ENCODE results near the gene KAZN.

Gene KAZN

DNA sequence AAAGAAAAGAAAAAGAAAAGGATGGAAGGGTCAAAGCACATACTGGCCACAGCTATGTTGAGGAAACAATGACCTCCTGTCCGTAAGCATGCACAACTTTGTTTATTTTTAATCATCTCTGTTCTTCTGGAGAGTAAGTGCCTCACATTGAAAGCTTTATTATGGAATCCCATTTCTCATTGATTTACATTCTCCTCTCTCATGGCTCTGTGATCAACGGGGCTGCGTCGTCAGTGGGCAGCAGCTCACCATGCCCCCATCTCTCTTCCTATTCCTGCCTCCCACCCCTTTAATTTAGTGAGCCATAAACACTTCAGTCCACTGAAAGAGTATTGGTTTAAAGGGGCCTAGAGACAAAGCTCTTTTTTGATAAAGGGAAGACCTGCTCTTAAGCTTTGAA lies 98.9 kb downstream of the KAZN start:
- no peaks in the 10 kb centered on the region for H3F3A ChIP-seq (ENCODE audit: control insufficient read depth, insufficient read depth)
- no peak overlapping the region for H3K27ac ChIP-seq (ENCODE audit: low read depth, low read length)
- no peaks in the 10 kb centered on the region for H4K20me1 ChIP-seq (ENCODE audit: control insufficient read depth, insufficient read depth, low read depth, low read length)
- H3K9me2 ChIP-seq (replicated peaks; ENCODE audit: control insufficient read depth, low read length) = no peaks in the 10 kb centered on the region
- no peaks in the 10 kb centered on the region for H3K79me2 ChIP-seq (ENCODE audit: control insufficient read depth, low read length)
- H3K4me2 ChIP-seq (ENCODE audit: low read length) = no peak overlapping the region
- peaks cover 3% of the 10 kb centered on the region; the same call in 1 of the 2 replicates for H3K27me3 ChIP-seq (ENCODE audit: control insufficient read depth, low read length)
- no peak overlapping the region for H3K4me3 ChIP-seq (ENCODE audit: low read length)
- peaks cover 18% of the 10 kb centered on the region for H3K4me1 ChIP-seq (ENCODE audit: control insufficient read depth, low read length)
- TF ChIP-seq, protein P1, sequence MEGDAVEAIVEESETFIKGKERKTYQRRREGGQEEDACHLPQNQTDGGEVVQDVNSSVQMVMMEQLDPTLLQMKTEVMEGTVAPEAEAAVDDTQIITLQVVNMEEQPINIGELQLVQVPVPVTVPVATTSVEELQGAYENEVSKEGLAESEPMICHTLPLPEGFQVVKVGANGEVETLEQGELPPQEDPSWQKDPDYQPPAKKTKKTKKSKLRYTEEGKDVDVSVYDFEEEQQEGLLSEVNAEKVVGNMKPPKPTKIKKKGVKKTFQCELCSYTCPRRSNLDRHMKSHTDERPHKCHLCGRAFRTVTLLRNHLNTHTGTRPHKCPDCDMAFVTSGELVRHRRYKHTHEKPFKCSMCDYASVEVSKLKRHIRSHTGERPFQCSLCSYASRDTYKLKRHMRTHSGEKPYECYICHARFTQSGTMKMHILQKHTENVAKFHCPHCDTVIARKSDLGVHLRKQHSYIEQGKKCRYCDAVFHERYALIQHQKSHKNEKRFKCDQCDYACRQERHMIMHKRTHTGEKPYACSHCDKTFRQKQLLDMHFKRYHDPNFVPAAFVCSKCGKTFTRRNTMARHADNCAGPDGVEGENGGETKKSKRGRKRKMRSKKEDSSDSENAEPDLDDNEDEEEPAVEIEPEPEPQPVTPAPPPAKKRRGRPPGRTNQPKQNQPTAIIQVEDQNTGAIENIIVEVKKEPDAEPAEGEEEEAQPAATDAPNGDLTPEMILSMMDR (IDR thresholded peaks at IDR 0.05; ENCODE audit: low read depth, low read length, poor library complexity, severe bottlenecking) = no peak
- no peak for TF ChIP-seq EZH2phosphoT487 (IDR thresholded peaks at IDR 0.05; ENCODE audit: borderline replicate concordance, low read length)
- H3K36me3 ChIP-seq (ENCODE audit: control insufficient read depth, low read length) = no peaks in the 10 kb centered on the region
- no peaks in the 10 kb centered on the region for H3K9me3 ChIP-seq (ENCODE audit: control insufficient read depth, insufficient read depth, low read length)

- H3K9me2 ChIP-seq (replicated peaks; ENCODE audit: control insufficient read depth, low read length) = no peaks in the 10 kb centered on the region
- H3K36me3 ChIP-seq (ENCODE audit: control insufficient read depth, low read length) = no peaks in the 10 kb centered on the region
- TF ChIP-seq, protein P1 (IDR thresholded peaks at IDR 0.05; ENCODE audit: low read depth, low read length, poor library complexity, severe bottlenecking) = no peak
- no peak for TF ChIP-seq EZH2phosphoT487 (IDR thresholded peaks at IDR 0.05; ENCODE audit: borderline replicate concordance, low read length)
- H3K27me3 ChIP-seq (ENCODE audit: control insufficient read depth, low read length) = peaks cover 3% of the 10 kb centered on the region; the same call in 1 of the 2 replicates
- no peaks in the 10 kb centered on the region for H3F3A ChIP-seq (ENCODE audit: control insufficient read depth, insufficient read depth)
- peaks cover 18% of the 10 kb centered on the region for H3K4me1 ChIP-seq (ENCODE audit: control insufficient read depth, low read length)
- H3K79me2 ChIP-seq (ENCODE audit: control insufficient read depth, low read length) = no peaks in the 10 kb centered on the region
- H3K4me2 ChIP-seq (ENCODE audit: low read length) = no peak overlapping the region
- H3K4me3 ChIP-seq (ENCODE audit: low read length) = no peak overlapping the region
- no peaks in the 10 kb centered on the region for H3K9me3 ChIP-seq (ENCODE audit: control insufficient read depth, insufficient read depth, low read length)
- no peaks in the 10 kb centered on the region for H4K20me1 ChIP-seq (ENCODE audit: control insufficient read depth, insufficient read depth, low read depth, low read length)
- no peak overlapping the region for H3K27ac ChIP-seq (ENCODE audit: low read depth, low read length)
These were observed 99.8 kb downstream of the KAZN start for GRCh38 chr1:14698314-14698713.

- no peaks in the 10 kb centered on the region for H3K9me2 ChIP-seq (replicated peaks; ENCODE audit: control insufficient read depth, low read length)
- H3K4me2 ChIP-seq (ENCODE audit: low read length) = no peak overlapping the region
- H3K79me2 ChIP-seq (ENCODE audit: control insufficient read depth, low read length) = no peaks in the 10 kb centered on the region
- H3K36me3 ChIP-seq (ENCODE audit: control insufficient read depth, low read length) = peaks cover 5% of the 10 kb centered on the region; the same call in 1 of the 2 replicates
- TF ChIP-seq, protein P1 (IDR thresholded peaks at IDR 0.05; ENCODE audit: low read depth, low read length, poor library complexity, severe bottlenecking) = no peak
- no peak for TF ChIP-seq EZH2phosphoT487 (IDR thresholded peaks at IDR 0.05; ENCODE audit: borderline replicate concordance, low read length)
- peaks cover under 1% of the 10 kb centered on the region; the same call in 1 of the 2 replicates for H3K9me3 ChIP-seq (ENCODE audit: control insufficient read depth, insufficient read depth, low read length)
- no peaks in the 10 kb centered on the region for H3F3A ChIP-seq (ENCODE audit: control insufficient read depth, insufficient read depth)
- no peaks in the 10 kb centered on the region for H4K20me1 ChIP-seq (ENCODE audit: control insufficient read depth, insufficient read depth, low read depth, low read length)
- peaks cover 3% of the 10 kb centered on the region; the same call in 1 of the 2 replicates for H3K27me3 ChIP-seq (ENCODE audit: control insufficient read depth, low read length)
- H3K4me1 ChIP-seq (ENCODE audit: control insufficient read depth, low read length) = peaks cover 18% of the 10 kb centered on the region
- H3K27ac ChIP-seq (ENCODE audit: low read depth, low read length) = no peak overlapping the region
- no peak overlapping the region for H3K4me3 ChIP-seq (ENCODE audit: low read length)
These were observed 101.1 kb downstream of the KAZN start for GRCh38 chr1:14699620-14700019.
